KBM-7 (cell line): ENCODE measurements around the gene CRYGS.
"Not testable (repeated sequence)": the region's sequence is repeated elsewhere in the genome, so short reads cannot be mapped to it uniquely, and the experiment has no call there.

Experiments used
- DNase-seq: peaks from one replicate; pipeline ENCODE4 v3.0.0-alpha.2; 2015
- in situ Hi-C: fragments of 300-500 bp; cut with MboI; formaldehyde crosslinking; loops from 2 replicates; pipeline ENCODE4 v1.14.3; 2020; ENCODE audit warnings: low sequenced_read_pairs, low pct_unique_long_range_greater_than_20kb, mixed read lengths

CRYGS gene

DNA sequence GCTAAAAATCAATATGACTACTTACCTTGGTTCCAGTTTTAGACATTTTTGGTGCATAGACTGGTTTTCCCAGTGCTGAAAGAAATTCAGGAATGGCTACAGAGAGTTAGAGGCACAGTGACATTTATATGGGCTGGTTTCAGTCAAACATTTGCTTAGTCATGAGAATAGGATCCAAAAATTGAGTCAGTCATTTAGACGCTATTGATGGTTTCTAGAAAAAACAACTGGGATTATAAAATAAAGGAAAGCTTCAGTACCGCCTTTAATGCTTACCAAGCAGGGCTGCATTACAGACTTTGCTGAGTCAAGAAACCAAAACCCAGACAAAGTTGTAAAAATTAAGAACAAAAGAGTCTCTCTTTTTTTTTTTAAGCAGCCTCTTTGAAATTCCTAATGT lies at the start of gene CRYGS:
Gene CRYGS (minus strand): TSS at position 100 of the 400 bp plus-strand sequence. CDS start 54 bp downstream, at position 46.
- in situ Hi-C loops, result loop anchor here (25.0 kb wide), 2 partner anchors 282 to 557 kb away; no protein-coding TSS in a partner anchor
- no peak for DNase-seq

DNA sequence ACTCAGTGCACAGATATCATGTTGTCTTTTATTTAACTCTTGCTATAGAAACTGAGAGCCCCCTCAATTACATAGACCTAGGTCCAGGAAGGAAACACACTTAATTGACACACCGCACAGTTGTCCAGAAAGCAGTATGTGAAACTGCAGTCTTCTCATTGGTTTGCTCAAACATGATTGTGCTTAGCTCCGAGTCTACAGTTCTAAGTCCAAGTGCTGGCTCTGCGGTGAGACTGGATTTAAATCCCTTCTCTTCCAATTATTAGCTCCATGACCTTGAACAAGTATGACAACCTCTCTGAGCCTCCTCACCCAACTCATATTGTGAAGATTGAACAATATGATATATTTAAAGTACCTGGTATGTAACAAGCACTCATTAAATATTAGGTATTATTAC lies 49.7 kb upstream of the CRYGS start:
- DNase-seq, result no peak
- in situ Hi-C loops, result no loop called here

DNA sequence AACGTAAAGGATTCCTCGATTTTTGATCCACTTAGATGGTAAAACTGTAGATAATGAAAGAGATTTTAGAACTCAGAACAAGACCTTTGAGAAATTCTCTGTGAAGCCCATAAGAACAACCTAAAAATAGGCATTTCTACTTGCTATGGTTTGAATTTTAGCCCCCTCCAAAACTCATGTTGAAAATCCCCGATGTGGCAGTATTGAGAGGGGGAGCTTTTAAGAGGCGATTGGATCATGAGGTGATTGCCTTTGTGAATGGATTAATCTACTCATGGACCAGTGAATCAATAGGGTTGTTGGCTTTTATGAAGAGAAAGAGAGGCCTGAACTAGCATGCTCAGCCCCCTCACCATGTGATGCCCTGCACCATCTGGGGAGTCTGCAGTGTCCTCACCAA lies 48.5 kb upstream of the CRYGS start:
- in situ Hi-C loops, result no loop called here
- DNase-seq, result no peak

DNA sequence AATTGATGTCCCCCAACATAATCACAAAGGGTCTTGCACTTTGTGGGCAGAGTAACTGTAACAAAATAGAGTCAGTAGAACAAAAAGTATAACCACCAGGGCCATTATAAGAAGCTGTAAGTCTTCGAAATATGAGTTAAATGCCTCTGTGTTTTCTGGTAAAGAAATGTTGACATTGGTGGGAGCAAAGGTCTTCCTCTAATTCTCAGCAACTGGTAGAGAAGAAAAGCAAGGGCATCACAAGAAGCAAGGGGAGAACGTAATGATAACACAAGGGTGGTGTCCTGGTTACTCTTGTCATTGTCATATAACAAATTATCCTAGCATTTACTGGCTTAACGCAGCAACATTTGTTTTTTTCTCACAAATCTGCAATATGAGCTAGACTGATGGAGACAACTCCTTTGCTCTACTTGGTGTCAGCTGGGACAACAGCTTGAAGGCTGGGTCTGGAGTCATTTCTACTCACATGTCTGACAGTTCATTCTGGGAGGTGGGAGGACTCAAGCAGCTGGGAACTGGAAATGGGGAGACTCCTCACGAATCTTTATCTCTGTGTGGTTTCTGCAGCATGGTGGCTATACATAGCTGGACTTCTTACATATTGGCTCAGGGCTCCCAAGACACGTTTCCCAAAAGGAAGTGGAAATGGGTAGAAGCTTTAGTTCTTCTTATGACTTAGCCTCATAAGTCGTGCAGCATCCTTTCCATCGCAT lies 46.6 kb upstream of the CRYGS start:
- no peak for DNase-seq
- in situ Hi-C loops, result no loop called here

DNA sequence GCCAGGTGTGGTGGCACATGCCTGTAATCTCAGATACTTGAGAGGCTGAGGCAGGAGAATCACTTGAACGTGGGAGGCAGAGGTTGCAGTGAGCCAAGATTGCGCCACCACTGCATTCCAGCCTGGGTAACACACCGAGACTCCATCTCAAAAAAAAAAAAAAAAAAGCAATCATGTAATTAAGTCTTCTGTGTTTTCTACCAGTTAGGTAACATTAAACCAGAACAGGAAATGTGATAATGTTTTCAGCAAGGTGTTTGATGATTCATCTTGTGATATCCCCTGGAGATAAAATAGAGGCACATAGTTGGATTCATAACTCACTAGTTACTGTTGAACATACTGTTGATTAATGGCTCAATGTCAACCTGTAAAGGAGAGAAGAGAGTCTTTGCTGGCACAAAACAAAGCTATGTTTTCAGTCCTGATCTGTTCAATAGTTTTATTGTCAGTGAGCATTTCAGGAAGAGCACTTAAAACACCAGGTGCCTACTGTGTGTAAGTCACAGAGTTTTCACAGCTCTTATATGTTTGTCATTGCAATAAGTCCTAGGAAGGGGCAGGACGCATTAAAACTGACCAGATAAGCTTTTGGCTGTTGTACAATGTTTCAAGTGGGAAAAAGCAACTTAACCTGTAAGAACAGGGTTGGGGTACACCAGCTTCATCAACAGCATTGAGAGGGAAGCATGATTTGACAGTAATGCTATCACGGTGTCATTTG lies 45.8 kb upstream of the CRYGS start:
- in situ Hi-C loops, result no loop called here

DNA sequence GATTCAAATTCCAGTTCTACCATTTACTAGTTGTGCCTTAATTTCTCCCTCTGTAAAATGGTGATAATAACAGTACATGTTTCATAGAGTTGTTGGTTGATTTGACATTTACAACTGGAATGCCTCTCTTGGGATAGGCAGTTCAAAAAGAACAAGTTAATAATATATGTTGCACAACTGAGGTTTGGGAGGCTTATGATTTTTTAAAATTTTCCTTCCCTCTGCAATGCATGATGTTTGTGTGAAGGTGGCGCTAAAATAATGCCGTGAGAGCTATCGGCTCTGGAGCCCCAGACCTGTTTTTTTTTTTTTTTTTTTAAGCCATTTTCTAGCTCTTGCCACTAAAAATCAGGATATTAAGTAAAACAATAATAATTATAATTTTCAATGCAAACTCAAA lies 44.9 kb upstream of the CRYGS start:
- peak; percentile 21 for DNase-seq
- in situ Hi-C loops, result no loop called here

More for the DNA sequence above, 45.8 kb upstream of the CRYGS start:
- DNase-seq, result peak; percentile 19

DNA sequence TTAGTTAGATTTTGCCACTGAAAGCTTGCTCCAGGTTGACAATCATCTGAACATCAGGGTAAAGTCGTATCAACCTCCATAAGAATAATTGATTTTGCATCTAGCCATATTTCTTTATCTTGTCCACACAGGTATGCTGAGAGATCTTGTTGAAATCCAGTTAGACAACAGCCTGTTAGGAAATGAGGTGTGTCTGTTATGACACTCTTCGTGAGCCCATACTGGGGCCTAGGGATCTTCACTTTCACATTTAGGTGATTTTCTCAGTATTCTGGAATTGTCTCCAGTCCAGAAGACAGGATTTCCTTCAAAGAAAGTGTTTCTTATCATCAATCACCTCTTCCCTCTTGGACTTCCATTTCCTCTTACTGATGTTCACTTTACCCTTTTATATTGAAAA lies 44.5 kb upstream of the CRYGS start:
- in situ Hi-C loops, result no loop called here
- no peak for DNase-seq

DNA sequence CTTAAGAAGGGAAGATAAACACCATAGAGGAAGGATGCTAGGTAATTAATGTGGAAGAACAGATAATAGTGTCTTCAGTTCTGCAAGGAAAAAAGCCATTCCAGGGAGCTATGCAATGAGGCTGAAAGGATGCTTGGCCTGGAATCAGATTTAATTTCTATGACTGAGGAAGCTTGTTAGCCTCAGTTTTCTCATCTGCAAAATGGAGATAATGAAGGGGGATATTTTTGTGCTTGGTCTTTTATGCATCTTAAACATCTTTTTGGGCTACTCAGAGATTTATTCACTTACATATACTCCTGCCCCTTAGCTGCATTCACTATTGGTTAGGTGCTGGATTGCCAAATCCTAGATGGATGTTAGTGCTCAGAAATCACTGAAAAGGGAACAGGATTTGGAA lies 43.0 kb upstream of the CRYGS start:
- no peak for DNase-seq

DNA sequence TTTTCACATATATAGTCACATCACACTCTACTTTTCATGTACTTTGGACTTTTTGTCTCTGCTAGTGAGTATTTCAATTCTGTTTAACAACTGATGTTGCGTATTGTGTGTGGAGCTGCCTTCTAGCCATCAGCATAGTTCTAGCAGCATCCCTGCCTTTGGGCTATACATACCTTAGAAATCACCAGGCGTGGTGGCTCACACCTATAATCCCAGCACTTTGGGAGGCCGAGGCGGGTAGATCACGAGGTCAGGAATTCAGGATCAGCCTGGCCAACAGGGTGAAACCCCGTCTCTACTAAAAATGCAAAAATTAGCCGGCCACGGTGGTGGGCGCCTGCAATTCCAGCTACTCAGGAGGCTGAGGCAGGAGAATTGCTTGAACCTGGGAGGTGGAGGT lies 42.1 kb upstream of the CRYGS start:
- in situ Hi-C loops, DNase-seq: not testable (repeated sequence)

More for the DNA sequence above, 43.0 kb upstream of the CRYGS start:
- in situ Hi-C loops, result no loop called here

DNA sequence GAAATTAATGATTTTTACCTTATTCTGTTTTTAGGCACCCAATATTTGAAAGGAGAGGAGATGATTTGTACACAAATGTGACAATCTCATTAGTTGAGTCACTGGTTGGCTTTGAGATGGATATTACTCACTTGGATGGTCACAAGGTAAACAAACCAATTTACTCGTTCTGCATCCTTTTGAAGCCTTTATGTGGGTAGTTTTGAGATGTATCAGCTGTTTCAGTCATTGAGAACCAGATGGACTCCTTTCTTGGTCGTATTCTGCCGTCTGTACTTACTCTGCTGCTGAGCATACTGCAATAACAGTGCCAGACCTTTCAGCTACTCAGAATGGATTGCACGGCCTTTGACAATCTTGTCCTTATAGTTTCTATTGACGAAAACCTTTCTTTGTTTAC lies 39.7 kb upstream of the CRYGS start:
- DNase-seq, result no peak
- in situ Hi-C loops, result no loop called here

DNA sequence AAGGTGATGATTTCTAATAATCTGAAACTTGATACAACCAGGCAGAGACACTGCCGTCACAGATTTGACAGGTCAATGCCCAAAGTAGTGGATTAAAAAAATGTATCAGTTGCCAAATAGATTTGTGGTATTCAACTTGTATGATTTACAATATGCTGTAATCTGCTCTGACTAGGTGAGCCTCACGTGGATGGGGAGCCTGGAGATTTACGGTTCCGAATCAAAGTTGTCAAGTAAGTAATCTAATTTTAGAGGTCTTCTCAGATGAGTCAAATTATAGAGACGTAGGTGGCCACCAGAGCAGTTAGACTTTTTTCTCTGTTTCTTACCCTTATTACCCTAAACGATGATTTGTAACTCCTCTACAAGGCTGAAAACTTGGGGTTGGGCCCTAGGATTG lies 38.4 kb upstream of the CRYGS start:
- DNase-seq, result no peak
- in situ Hi-C loops, result no loop called here

DNA sequence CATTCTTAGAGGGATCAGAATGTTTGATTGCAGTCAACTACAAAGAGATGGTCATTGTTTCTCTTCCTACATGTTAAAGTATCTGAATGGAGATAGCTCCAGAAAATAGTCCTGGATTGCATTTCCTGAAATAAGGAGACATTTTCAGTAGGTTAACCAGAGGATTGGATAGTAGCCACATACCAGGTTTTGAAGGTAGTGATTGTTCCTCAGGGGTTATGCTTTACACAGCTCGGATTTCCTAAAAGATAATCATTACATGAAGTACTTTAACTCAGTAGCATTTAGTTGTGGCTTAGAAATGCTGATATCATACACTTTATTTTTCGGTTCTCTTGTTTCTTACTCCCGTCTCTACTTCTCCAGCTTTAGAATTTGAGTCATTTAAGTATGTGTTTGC lies 36.6 kb upstream of the CRYGS start:
- in situ Hi-C loops, result no loop called here
- DNase-seq, result no peak

DNA sequence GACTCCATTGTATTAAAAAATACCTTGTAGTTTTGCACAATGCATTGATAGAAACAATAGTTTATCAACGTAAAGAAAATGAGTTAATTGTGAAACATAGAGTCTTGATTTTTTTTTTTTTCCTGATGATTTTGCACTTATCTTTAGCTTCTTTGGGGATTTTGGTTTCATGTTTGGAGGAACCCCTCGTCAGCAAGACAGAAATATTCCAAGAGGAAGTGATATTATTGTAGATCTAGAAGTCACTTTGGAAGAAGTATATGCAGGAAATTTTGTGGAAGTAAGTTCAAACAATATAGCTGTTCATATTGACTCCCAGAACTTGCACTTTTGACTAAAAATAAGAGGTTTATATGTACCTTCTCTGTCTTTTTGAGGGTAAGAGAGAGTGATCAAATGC lies 33.3 kb upstream of the CRYGS start:
- no peak for DNase-seq
- in situ Hi-C loops, result no loop called here

DNA sequence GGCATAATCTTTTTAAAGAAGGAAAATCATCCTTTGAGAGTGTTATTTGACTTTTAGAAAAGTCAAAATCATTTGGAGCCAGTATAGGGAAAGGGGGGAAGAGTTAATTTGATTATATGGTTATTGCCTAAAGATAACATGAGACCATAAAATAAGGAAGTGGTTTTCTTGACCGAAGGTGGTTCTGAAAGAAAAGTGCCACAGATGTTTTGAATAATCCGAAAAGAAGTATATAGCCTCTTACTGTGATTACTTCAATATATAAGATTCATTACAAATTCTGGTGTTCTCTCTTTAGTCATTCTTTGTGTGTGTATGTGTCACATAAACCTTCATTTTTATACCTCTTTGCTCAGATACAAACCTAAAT lies 27.4 kb upstream of the CRYGS start:
- in situ Hi-C loops, result no loop called here
- peak; percentile 49 for DNase-seq

DNA sequence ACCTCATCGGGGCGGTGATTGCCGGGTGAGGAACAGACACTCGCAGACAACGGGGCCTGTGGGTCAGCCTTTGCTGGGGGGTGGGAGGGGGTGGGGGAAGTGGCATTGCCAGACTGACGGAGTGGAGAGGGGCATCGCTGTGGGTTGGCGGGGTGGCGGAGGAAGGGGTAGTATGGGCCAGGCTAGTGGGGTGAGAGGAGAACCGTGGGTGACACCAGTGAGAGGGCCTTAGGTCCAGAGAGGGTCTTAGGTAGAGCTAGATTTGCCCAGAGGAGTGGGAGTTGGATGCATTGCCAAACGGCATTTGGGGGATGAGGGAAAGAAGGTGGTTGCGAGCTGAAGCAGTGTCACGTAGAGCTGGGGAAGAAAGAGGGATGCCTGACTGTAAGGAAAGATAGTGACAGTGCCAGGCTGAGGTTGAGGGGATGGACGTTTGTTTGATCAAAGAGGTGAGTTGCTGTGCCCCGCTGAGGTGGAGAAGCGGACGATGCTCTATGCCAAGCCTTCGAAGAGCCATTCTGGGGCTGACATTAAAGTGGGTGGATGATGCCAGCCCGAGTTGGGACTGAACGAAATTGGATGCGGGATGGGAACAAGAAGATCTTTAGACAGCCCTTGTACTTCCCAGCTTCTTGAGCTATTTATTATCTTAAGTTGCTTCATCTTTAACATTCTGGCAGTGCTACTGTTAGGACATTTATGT lies 26.9 kb upstream of the CRYGS start:
- no peak for DNase-seq
- in situ Hi-C loops, result no loop called here

DNA sequence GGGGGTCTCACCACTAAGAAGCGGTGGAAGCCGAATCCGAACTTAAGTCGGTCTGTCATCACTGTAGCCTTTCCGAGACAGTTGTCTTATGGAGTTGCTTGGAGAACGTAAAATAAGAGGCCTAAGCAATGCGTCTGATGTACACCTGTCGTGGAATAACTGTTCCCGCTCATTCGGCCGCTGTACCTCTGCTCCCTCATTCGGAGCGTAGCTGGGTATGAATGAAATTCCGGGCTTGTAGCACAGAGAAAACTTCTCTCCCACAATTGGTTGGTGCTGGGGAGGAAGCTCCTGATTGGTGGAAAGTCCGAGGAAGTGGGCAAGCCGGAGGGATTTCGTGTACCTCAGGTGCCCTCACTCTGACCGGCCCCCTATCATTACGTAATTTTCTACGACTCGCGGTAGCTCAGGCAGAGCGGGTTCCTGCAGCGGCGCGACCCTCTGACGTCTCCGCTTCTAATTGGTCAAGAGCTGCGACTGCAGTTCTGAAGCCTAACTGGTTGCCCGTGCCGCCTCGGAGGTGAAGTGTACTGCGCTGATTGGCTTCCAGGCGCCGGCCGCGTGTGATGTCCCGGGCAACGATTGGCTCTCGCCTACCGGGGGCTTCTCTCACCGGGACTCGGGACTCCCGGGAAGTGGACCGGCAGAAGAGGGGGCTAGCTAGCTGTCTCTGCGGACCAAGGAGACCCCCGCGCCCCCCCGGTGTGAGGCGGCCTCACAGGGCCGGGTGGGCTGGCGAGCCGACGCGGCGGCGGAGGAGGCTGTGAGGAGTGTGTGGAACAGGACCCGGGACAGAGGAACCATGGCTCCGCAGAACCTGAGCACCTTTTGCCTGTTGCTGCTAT lies 26.1 kb upstream of the CRYGS start, which contains the start of gene DNAJB11:
Gene DNAJB11 (plus strand): TSS at position 625 of the 845 bp plus-strand sequence. CDS start 178 bp downstream, at position 803.
- in situ Hi-C loops, result no loop called here
- peak; percentile 99 for DNase-seq

DNA sequence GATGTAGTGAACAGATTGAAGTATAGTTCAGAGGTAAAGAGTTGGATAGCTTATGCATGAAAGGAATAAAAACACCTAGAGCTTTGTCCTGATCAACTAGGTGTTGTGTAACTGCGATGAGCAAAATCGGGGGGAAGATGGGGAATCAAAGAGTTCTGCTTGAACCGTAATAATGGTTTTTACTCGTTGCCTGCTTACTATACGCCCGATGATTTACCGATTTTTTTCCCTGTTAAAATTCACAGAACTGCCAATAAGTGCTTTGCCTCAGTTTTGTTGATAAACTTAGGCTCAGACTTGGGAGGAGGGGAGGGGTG lies 25.6 kb upstream of the CRYGS start:
- no peak for DNase-seq
- in situ Hi-C loops, result no loop called here

DNA sequence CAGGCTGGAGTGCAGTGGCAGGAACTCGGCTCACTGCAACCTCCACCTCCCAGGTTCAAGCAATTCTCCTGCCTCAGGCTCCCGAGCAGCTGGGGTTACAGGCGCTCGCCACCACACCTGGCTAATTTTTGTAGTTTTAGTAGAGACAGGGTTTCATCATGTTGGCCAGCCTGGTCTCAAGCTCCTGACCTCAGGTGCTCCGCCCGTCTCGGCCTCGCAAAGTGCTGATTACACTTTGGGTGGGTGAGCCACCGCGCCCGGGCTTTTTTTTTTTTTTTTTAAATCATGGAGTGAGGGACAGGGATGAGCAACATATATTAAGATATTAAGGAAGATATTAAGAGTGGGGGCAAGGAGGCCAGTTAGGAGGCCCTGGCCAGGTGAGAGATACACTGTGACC lies 25.2 kb upstream of the CRYGS start:
- DNase-seq, in situ Hi-C loops: not testable (repeated sequence)
